GM21423 (cell line): ENCODE data around the gene PHYH.
A peak's percentile ranks its signal among the peaks of the same experiment; 100 is the strongest.
"Not testable (repeated sequence)": the region's sequence is repeated elsewhere in the genome, so short reads cannot be mapped to it uniquely, and the experiment has no call there.

Source experiments
- ATAC-seq: cut with Tn5 transposase; IDR thresholded peaks from one replicate; pipeline ENCODE4 v1.9.1; 2021; ENCODE audit warnings: mild to moderate bottlenecking, moderate library complexity; ENCODE audit not compliant: unreplicated experiment

PHYH gene

GRCh38 chr10:13299437-13300287 lies at the start of gene PHYH:
PHYH (minus strand) TSS chr10:13300064; CDS start chr10:13300042, 22 bp downstream.
- peak; percentile 70 for ATAC-seq

- peak; percentile 53 for ATAC-seq
Observed at GRCh38 chr10:13348216-13349017, 48.6 kb upstream of the PHYH start, which contains the start of gene SEPHS1. SEPHS1 (minus strand) TSS chr10:13348293; CDS start chr10:13344950, 3,343 bp downstream.

GRCh38 chr10:13347500-13348156 lies 47.8 kb upstream of the PHYH start:
- ATAC-seq = peak; percentile 48

GRCh38 chr10:13347043-13347499 lies 47.2 kb upstream of the PHYH start:
- peak; percentile 25 for ATAC-seq

- no peak for ATAC-seq
Observed at GRCh38 chr10:13346283-13347042, 46.6 kb upstream of the PHYH start.

- ATAC-seq = peak; percentile 92
Observed at GRCh38 chr10:13340626-13341376, 40.9 kb upstream of the PHYH start.

GRCh38 chr10:13340068-13340467 lies 40.2 kb upstream of the PHYH start:
- no peak for ATAC-seq

- no peak for ATAC-seq
Observed at GRCh38 chr10:13338390-13339110, 38.7 kb upstream of the PHYH start.

- ATAC-seq = no peak
Observed at GRCh38 chr10:13337827-13338196, 37.9 kb upstream of the PHYH start.

- no peak for ATAC-seq
Observed at GRCh38 chr10:13337128-13337826, 37.4 kb upstream of the PHYH start.

- no peak for ATAC-seq
Observed at GRCh38 chr10:13335881-13336280, 36.0 kb upstream of the PHYH start.

GRCh38 chr10:13334556-13334955 lies 34.7 kb upstream of the PHYH start:
- no peak for ATAC-seq

- no peak for ATAC-seq
Observed at GRCh38 chr10:13331646-13332045, 31.8 kb upstream of the PHYH start.

- ATAC-seq = not testable (repeated sequence)
Observed at GRCh38 chr10:13330980-13331379, 31.1 kb upstream of the PHYH start.

GRCh38 chr10:13329565-13329964 lies 29.7 kb upstream of the PHYH start:
- ATAC-seq = no peak

GRCh38 chr10:13328613-13329012 lies 28.7 kb upstream of the PHYH start:
- ATAC-seq = no peak

GRCh38 chr10:13328126-13328525 lies 28.3 kb upstream of the PHYH start:
- no peak for ATAC-seq

- ATAC-seq = no peak
Observed at GRCh38 chr10:13327534-13327933, 27.7 kb upstream of the PHYH start.
